ENCODE data around the gene GALNT17.

GALNT17 gene

DNA sequence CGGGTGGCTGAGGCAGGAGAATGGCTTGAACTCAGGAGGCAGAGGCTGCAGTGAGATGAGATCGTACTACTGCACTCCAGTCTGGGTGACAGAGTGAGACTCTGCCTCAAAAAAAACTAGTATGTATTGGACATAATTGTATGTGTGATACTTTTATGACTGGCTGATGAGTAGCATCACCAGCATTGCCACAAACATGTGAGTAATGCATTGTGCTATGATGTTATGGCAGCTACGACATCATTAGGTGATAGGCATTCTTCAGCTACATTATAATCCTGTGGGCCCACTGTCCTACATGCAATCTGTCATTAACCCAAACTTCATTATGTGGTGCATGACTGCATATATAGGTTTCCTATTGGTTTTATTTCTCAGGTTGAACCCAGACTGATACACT lies 352.4 kb downstream of the GALNT17 start:
- DNase-seq (ENCODE audit: low spot score): no peak
- TF ChIP-seq, protein P1, sequence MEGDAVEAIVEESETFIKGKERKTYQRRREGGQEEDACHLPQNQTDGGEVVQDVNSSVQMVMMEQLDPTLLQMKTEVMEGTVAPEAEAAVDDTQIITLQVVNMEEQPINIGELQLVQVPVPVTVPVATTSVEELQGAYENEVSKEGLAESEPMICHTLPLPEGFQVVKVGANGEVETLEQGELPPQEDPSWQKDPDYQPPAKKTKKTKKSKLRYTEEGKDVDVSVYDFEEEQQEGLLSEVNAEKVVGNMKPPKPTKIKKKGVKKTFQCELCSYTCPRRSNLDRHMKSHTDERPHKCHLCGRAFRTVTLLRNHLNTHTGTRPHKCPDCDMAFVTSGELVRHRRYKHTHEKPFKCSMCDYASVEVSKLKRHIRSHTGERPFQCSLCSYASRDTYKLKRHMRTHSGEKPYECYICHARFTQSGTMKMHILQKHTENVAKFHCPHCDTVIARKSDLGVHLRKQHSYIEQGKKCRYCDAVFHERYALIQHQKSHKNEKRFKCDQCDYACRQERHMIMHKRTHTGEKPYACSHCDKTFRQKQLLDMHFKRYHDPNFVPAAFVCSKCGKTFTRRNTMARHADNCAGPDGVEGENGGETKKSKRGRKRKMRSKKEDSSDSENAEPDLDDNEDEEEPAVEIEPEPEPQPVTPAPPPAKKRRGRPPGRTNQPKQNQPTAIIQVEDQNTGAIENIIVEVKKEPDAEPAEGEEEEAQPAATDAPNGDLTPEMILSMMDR (IDR thresholded peaks at IDR 0.05; ENCODE audit: borderline replicate concordance, control extremely low read depth, extremely low read depth, insufficient read depth, missing control alignments): no peak
- in situ Hi-C loops (cut with MboI; ENCODE audit: low sequenced_read_pairs, unreplicated experiment): no loop called here

DNA sequence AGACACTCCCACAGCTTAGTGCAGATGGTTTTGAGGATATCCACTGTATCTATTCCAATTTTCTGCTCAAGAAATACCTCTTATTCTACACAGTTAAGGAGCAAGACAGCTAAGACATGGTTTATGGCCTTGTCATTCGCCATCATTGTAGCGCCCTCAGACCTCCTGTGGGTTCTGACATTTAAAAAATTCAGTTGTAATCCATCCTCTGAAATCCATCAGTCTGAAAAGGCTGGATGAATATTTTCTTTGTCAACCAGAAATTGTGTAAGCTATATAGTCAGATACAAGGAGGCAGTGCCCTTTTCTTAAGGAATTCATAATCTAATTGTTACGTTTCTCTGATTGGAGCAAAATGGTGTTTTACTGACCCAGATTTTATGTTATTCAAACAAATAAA lies 353.6 kb downstream of the GALNT17 start:
- TF ChIP-seq, protein P1 (IDR thresholded peaks at IDR 0.05; ENCODE audit: borderline replicate concordance, control extremely low read depth, extremely low read depth, insufficient read depth, missing control alignments): no peak

DNA sequence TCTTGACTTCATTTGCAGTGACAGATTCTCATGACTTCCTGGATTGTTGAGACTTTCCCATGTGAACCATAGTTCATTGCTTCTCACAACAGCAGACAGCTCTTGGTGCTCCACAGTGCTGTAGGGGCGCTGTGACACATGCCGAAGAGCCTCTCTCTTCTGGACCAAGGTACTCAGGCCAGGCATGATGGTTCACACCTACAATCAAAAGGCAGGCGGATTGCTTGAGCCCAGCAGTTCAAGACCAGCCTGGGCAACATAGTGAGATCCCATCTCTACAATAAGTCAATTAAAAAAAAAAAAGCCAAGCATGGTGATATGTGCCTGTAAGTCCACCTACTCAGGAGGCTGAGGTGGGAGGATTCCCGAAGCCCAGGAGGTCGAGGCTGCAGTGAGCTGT lies 354.5 kb downstream of the GALNT17 start:
- TF ChIP-seq, protein P1 (IDR thresholded peaks at IDR 0.05; ENCODE audit: borderline replicate concordance, control extremely low read depth, extremely low read depth, insufficient read depth, missing control alignments): no peak
- in situ Hi-C loops (cut with MboI; ENCODE audit: low sequenced_read_pairs, unreplicated experiment): no loop called here
- DNase-seq (ENCODE audit: low spot score): no peak

More for the DNA sequence above, 353.6 kb downstream of the GALNT17 start:
- DNase-seq (ENCODE audit: low spot score): no peak
- in situ Hi-C loops (cut with MboI; ENCODE audit: low sequenced_read_pairs, unreplicated experiment): no loop called here

DNA sequence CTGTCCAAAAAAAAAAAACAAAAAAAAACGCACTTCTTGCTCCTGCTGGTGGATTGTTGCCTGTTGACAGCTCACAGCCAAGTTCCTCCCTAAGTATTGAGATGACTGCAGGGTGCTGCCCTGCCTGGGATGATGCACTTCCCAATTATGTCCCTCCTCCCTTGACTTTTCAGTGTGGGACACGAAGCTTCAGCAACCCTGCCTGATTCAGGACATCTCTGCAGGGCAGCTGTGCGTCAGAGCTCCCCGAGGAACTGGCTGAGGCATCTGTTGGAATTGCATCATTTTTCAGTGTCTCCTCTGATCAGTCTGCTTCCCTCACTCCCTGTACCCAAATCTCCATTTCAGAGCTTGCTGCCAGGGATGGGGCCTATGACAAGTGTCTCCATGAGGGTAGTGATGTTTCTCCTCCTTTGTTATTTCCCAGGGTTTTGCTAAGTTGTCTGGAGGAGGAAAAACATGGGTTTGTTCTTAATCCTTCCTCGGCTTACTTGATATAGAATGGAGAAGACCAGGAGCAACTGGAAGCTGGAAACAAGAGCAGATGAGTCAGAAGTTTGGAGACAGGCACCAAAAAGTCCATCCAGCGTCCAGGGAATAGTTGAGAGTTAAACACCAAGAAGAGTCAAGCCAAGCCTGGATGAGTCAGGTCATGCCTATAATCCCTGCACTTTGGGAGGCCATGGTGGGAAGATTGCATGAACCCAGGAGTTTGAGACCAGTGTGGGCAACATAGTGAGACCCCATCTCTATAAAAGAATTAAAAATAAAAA lies 355.1 kb downstream of the GALNT17 start:
- in situ Hi-C loops (cut with MboI; ENCODE audit: low sequenced_read_pairs, unreplicated experiment): no loop called here
- DNase-seq (ENCODE audit: low spot score): no peak
- TF ChIP-seq, protein P1 (IDR thresholded peaks at IDR 0.05; ENCODE audit: borderline replicate concordance, control extremely low read depth, extremely low read depth, insufficient read depth, missing control alignments): no peak

GRCh38 chr7:71488308-71488707 lies 356.4 kb downstream of the GALNT17 start:
- no peak for DNase-seq (ENCODE audit: low spot score)
- in situ Hi-C loops (cut with MboI; ENCODE audit: low sequenced_read_pairs, unreplicated experiment): no loop called here
- TF ChIP-seq, protein P1 (IDR thresholded peaks at IDR 0.05; ENCODE audit: borderline replicate concordance, control extremely low read depth, extremely low read depth, insufficient read depth, missing control alignments): no peak

DNA sequence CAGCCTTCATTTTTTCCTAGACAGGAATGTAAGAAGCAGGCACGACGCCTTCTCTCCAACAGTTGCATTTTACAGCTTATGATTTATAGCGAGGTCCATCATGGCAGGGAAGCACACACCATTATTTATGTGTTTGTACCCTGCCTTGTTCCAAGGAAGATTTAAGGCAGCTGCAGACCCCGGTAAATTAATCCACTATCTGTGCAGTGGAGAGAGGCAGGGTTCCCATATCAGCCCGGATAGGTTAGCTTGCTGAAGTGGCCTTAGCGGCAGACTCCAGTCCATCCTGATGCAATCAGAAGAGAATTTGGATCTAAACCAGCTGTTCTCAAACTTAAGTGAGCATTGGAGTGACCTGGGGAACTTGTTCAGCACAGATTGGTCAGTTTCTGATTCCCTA lies 359.4 kb downstream of the GALNT17 start:
- in situ Hi-C loops (cut with MboI; ENCODE audit: low sequenced_read_pairs, unreplicated experiment): no loop called here
- TF ChIP-seq, protein P1 (IDR thresholded peaks at IDR 0.05; ENCODE audit: borderline replicate concordance, control extremely low read depth, extremely low read depth, insufficient read depth, missing control alignments): no peak
- DNase-seq (ENCODE audit: low spot score): no peak
